ENCODE data around the gene DIO3. TPM values are rescaled to one million over a fixed set of nuclear protein-coding genes. Genes with fewer than 3 reads are reported as not detected.

The DIO3 gene
- total and polyA plus RNA-seq, 2 of the 13 experiments (the other 11 are each of a cell fraction or from before 2014, with no cell fraction given), result not detected

- no peak for TF ChIP-seq ZNF552 (CRISPR knock-in tag; IDR thresholded peaks at IDR 0.05; ENCODE audit: borderline replicate concordance)
- no peak for TF ChIP-seq ADNP (CRISPR knock-in tag; IDR thresholded peaks at IDR 0.05)
- TF ChIP-seq ZNF180 (CRISPR knock-in tag; IDR thresholded peaks at IDR 0.05; ENCODE audit: borderline replicate concordance, low read depth), result no peak
- TF ChIP-seq GATA4 (IDR thresholded peaks at IDR 0.05; ENCODE audit: borderline replicate concordance, low read depth), result no peak
- TF ChIP-seq, protein P1, sequence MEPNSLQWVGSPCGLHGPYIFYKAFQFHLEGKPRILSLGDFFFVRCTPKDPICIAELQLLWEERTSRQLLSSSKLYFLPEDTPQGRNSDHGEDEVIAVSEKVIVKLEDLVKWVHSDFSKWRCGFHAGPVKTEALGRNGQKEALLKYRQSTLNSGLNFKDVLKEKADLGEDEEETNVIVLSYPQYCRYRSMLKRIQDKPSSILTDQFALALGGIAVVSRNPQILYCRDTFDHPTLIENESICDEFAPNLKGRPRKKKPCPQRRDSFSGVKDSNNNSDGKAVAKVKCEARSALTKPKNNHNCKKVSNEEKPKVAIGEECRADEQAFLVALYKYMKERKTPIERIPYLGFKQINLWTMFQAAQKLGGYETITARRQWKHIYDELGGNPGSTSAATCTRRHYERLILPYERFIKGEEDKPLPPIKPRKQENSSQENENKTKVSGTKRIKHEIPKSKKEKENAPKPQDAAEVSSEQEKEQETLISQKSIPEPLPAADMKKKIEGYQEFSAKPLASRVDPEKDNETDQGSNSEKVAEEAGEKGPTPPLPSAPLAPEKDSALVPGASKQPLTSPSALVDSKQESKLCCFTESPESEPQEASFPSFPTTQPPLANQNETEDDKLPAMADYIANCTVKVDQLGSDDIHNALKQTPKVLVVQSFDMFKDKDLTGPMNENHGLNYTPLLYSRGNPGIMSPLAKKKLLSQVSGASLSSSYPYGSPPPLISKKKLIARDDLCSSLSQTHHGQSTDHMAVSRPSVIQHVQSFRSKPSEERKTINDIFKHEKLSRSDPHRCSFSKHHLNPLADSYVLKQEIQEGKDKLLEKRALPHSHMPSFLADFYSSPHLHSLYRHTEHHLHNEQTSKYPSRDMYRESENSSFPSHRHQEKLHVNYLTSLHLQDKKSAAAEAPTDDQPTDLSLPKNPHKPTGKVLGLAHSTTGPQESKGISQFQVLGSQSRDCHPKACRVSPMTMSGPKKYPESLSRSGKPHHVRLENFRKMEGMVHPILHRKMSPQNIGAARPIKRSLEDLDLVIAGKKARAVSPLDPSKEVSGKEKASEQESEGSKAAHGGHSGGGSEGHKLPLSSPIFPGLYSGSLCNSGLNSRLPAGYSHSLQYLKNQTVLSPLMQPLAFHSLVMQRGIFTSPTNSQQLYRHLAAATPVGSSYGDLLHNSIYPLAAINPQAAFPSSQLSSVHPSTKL (CRISPR knock-in tag; IDR thresholded peaks at IDR 0.05), result no peak
- no peak for TF ChIP-seq TERF1 (CRISPR knock-in tag; IDR thresholded peaks at IDR 0.05)
- no peak for TF ChIP-seq PHF20 (CRISPR knock-in tag; IDR thresholded peaks at IDR 0.05)
- TF ChIP-seq ZNF136 (CRISPR knock-in tag; IDR thresholded peaks at IDR 0.05; ENCODE audit: low read depth), result no peak
- TF ChIP-seq ARID2 (CRISPR knock-in tag; IDR thresholded peaks at IDR 0.05; ENCODE audit: borderline replicate concordance), result no peak
- no peak for TF ChIP-seq ZNF296 (CRISPR knock-in tag; conservative IDR thresholded peaks at IDR 0.05)
- no peak for TF ChIP-seq ZSCAN20 (CRISPR knock-in tag; IDR thresholded peaks at IDR 0.05; ENCODE audit: borderline replicate concordance)
- TF ChIP-seq ZNF615 (CRISPR knock-in tag; IDR thresholded peaks at IDR 0.05; ENCODE audit: borderline replicate concordance), result no peak
- no peak for TF ChIP-seq ARHGAP35 (CRISPR knock-in tag; IDR thresholded peaks at IDR 0.05; ENCODE audit: borderline replicate concordance)
- no peak for TF ChIP-seq SIX1 (CRISPR knock-in tag; IDR thresholded peaks at IDR 0.05; ENCODE audit: borderline replicate concordance)
Observed at GRCh38 chr14:101581806-101582205, 20.5 kb downstream of the DIO3 start (continued).
